ENCODE data around the gene N4BP2.

GRCh38 chr4:40032785-40033184 is 23.9 kb upstream of the N4BP2 start:
- TF ChIP-seq POLR2A (IDR thresholded peaks at IDR 0.05) (no peak), CTCF (IDR thresholded peaks at IDR 0.05) (no peak)

Measured in tibial nerve (tissue), 3 donors.